ENCODE data around the gene ZNF595.

ZNF595 gene

GRCh38 chr4:124275-125081 lies 71.4 kb downstream of the ZNF595 start, which contains the start of gene ZNF718:
Gene ZNF718 (plus strand): TSS chr4:124501. CDS start chr4:124671, 170 bp downstream.
- Histone ChIP-seq H3K36me3 (ENCODE audit: control insufficient read depth, insufficient read depth, low read length) (peaks cover 40% of the 10 kb centered on the region), H3K4me1 (ENCODE audit: control insufficient read depth, insufficient read depth, low read length, poor library complexity, severe bottlenecking) (no peaks in the 10 kb centered on the region), H3K27ac (ENCODE audit: low read depth, low read length, severe bottlenecking) (peak within 1 kb of the TSS; percentile 86), H3K4me3 (ENCODE audit: extremely low read depth, insufficient read depth, low read length, poor library complexity, severe bottlenecking) (peak within 1 kb of the TSS; percentile 77), H3K9me3 (ENCODE audit: control insufficient read depth, low read length) (peaks cover 32% of the 10 kb centered on the region)
- WGBS, 2 experiments (ENCODE audit: insufficient coverage in 2 of 2): 2% methylated on average over 32 to 41 of the region's 44 CpGs

GRCh38 chr4:125091-125771 lies 72.1 kb downstream of the ZNF595 start:
- 0 to 4% methylated on average over 21 to 22 of the region's 30 CpGs for WGBS, 2 experiments (ENCODE audit: insufficient coverage in 2 of 2)
- peak overlapping the region; percentile 86 for H3K27ac ChIP-seq (ENCODE audit: low read depth, low read length, severe bottlenecking)
- peaks cover 47% of the 10 kb centered on the region for H3K36me3 ChIP-seq (ENCODE audit: control insufficient read depth, insufficient read depth, low read length)
- no peaks in the 10 kb centered on the region for H3K4me1 ChIP-seq (ENCODE audit: control insufficient read depth, insufficient read depth, low read length, poor library complexity, severe bottlenecking)
- H3K9me3 ChIP-seq (ENCODE audit: control insufficient read depth, low read length): peaks cover 37% of the 10 kb centered on the region
- H3K4me3 ChIP-seq (ENCODE audit: extremely low read depth, insufficient read depth, low read length, poor library complexity, severe bottlenecking): peak overlapping the region; percentile 77

- Histone ChIP-seq H3K4me3 (ENCODE audit: extremely low read depth, insufficient read depth, low read length, poor library complexity, severe bottlenecking) (peak overlapping the region; percentile 77), H3K4me1 (ENCODE audit: control insufficient read depth, insufficient read depth, low read length, poor library complexity, severe bottlenecking) (no peaks in the 10 kb centered on the region), H3K27ac (ENCODE audit: low read depth, low read length, severe bottlenecking) (no peak overlapping the region), H3K36me3 (ENCODE audit: control insufficient read depth, insufficient read depth, low read length) (peaks cover 52% of the 10 kb centered on the region), H3K9me3 (ENCODE audit: control insufficient read depth, low read length) (peaks cover 41% of the 10 kb centered on the region)
- WGBS, 2 experiments (ENCODE audit: insufficient coverage in 2 of 2): 59 to 65% methylated on average over 3 to 5 of the region's 5 CpGs
These were observed 72.7 kb downstream of the ZNF595 start for GRCh38 chr4:125833-126232.

- WGBS, 2 experiments (ENCODE audit: insufficient coverage in 2 of 2): no CpG with 5 or more reads among the region's 1 CpG
- Histone ChIP-seq H3K9me3 (ENCODE audit: control insufficient read depth, low read length) (peaks cover 50% of the 10 kb centered on the region), H3K4me3 (ENCODE audit: extremely low read depth, insufficient read depth, low read length, poor library complexity, severe bottlenecking) (no peak overlapping the region), H3K4me1 (ENCODE audit: control insufficient read depth, insufficient read depth, low read length, poor library complexity, severe bottlenecking) (no peaks in the 10 kb centered on the region), H3K27ac (ENCODE audit: low read depth, low read length, severe bottlenecking) (no peak overlapping the region), H3K36me3 (ENCODE audit: control insufficient read depth, insufficient read depth, low read length) (peaks cover 85% of the 10 kb centered on the region)
These were observed 79.4 kb downstream of the ZNF595 start for GRCh38 chr4:132483-132882.

Measured in mesodermal cell (in vitro differentiated cells).